ENCODE measurements around the gene GPR152.
A peak's percentile ranks its signal among the peaks of the same experiment; 100 is the strongest.
"Not testable (repeated sequence)": the region's sequence is repeated elsewhere in the genome, so short reads cannot be mapped to it uniquely, and the experiment has no call there.

GPR152 gene

DNA sequence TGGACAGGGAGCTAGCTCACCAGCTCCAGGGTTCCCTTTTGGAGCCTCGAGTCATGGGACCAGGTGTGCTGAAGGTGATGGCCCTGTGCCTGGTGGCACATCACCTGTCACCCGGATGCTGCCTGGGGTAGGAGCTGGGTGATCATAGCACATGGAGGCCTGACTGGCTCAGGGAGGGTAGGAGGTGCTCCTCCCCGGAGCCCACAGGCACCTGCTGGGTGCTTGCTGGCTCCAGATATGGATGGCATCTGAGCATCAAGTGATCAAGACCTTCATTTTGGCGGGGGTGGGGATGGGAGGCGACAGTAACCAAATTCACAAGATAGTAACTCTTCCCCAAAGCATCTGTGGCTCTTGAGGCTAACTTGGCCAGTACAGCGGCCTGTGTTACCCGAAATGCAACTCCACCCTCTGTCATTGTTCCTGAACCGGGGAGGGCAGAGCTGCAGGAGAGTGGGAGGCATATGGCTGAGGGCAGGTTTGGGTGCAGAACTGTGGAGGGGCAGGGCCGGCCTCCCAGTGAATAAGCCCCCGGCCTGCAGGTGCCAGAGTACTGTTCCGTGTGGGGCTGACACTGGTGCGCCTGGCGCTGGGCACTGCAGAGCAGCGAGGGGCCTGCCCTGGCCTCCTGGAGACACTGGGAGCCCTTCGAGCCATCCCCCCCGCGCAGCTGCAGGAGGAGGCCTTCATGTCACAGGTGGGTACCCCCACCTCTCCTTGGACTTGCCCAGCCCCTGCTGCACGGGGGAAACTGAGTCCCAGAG is 43.9 kb downstream of the GPR152 start:
- no peak for DNase-seq

- DNase-seq = no peak
These were observed 44.8 kb downstream of the GPR152 start for GRCh38 chr11:67407688-67408163.

DNA sequence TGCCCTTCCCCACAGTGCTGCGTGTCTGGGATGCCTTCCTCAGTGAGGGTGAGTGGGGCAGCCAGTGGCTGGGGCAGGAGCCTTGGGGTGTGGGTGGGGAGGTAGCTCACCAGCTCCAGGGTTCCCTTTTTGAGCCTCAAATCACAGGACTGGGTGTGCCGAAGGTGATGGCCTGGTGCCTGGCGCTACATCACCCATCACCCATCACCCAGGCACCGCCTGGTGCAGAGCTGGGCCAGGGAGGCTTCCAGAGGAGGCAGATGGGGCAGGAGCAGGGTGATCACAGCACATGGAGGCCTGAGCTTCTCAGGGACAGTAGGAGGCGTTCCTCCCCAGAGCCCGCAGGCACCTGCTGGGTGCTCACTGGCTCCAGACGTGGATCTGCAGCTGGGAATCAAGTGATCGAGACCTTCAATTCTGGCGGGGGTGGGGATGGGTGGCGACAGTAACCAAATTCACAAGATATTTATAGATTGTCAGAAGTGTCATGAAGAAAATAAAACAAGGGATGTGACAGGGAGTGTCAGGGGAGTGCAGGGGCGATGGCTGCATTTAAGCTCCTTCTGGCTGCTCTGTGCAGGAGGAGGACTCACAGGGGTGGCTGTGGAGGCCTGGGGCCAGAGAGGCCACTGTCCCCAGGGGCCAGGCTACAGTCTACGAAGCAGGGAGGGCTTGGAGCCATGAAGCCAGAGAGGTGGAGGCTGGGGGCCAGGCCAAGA is 45.4 kb downstream of the GPR152 start:
- DNase-seq = peak; percentile 13

DNA sequence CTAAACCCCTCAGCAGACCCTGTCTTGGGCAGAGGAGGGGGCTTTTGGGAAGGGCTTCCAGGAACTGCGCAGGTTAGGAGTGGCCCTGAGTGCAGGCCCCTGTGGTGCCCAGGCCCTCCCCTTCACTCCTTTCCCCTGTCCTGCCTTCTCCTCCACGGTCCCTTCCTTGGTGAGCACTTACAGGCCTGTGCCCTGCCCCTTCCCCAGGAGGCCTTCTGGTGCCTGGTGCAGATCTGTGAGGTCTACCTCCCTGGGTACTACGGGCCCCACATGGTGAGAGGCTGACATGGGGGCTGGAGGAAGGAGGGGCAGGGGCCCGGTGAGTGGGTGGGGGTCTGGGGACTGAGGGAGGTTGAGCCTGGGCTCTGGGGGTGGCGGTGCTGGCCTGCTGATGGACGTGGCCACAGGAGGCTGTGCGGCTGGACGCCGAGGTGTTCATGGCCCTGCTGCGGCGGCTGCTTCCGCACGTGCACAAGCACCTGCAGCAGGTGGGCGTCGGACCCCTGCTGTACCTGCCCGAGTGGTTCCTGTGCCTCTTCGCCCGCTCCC is 46.0 kb downstream of the GPR152 start:
- DNase-seq = no peak

DNA sequence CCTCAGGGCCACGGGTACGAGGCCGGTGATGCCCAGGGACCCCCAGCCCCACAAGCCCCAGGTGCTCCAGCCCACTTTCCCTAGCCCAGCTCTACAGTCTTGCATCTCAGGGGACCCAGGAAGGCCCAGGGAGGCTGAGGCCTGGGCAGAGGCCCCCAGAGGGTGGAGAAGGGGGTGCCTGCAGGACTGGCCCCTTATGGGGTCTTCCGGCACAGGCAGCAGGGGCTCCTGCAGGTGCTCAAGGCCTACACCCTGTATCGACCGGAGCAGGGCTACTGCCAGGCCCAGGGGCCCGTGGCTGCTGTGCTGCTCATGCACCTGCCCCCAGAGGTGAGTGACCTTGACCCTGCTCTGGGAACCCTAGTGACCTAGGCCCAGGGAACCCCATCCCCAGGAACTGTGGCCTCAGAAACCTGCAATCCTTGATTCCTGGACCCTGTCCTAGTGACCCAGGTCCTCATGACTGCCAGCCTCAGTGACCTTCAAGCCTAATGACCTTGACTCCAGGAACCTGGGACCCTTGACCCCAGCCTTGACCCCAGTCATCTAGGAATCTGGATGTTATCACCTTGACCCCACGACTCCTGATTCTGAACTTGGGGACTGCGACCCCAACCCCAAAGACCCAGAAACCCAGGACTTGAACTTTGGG is 46.7 kb downstream of the GPR152 start:
- no peak for DNase-seq

DNA sequence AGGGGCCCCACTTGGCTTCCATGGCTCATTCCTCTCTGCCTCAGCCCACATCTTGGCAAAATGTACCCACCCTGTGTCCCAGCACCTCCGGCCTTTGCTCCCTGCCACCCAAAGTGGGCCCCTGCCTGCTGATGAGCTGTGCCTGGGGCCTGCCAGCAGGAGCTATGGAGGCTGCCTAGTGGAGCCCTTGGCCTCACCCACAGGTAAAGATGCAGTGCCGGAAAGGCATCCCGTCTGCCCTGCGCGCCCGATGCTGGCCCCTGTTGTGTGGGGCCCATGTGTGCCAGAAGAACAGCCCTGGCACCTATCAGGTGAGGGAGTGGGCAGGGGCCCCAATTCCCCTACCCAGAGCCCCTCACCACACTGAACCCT is 47.3 kb downstream of the GPR152 start:
- DNase-seq = no peak

GRCh38 chr11:67404515-67405195 is 47.9 kb downstream of the GPR152 start:
- no peak for DNase-seq

DNA sequence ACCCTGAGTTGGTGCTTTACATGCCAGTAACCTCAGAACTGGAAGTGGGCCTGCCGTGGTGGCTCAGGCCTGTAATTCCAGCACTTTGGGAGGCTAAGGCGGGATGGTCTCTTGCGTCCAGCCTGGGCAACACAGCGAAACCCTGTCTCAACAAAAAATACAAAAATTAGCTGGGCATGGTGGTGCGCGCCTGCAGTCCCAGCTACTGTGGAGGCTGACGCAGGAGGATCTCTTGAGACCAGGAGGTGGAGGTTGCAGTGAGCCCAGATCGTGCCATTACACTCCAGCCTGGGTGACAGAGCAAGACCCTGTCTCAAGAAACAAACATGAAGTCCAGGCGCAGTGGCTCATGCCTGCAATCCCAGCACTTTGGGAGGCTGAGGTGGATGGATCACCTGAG is 49.4 kb downstream of the GPR152 start:
- DNase-seq = not testable (repeated sequence)

DNA sequence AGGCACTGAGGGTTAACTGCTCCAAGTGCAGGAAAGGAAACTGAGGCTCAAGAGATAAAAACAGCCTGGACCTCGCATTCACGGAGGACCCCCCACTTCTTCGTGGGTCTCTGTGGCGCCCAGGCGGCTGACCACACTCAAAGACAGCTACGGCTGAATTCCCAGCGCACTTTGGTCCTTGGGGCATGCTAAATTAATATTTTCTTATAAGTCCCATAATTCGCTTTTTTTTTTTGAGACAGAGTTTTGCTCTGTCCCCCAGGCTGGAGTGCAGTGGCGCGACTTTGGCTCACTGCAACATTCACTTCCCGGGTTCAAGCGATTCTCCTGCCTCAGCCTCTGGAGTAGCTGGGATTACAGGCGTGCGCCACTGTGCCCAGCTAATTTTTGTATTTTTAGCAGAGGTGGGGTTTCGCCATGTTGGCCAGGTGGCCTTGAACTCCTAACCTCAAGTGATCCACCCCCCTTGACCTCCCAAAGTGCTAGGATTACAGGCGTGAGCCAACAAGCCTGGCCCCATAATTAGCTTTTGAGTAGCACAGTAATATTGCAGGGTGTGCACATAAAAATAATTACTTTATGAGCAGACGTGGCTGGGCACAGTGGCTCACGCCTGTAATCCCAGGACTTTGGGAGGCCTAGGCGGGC is 50.2 kb downstream of the GPR152 start:
- DNase-seq = peak; percentile 70

GRCh38 chr11:67401495-67402191 is 50.9 kb downstream of the GPR152 start, which contains the start of gene PPP1CA:
Gene PPP1CA (minus strand): TSS chr11:67401858. CDS start chr11:67401782, 76 bp downstream.
- DNase-seq = peak; percentile 95
